A673 (cell line): ENCODE data around the gene NPPA. TPM values are rescaled to one million over a fixed set of nuclear protein-coding genes. Genes with fewer than 3 reads are reported as not detected.

Experiments used
- BruUV-seq: library from RNA; stranded (reverse); fragments of 400-500 nt; replicated peaks from 2 replicates; lab custom pipeline; 2021; lab: Mats Ljungman, UMichigan
- CTCF ChIA-PET: fragments of 300-600 bp; sonication (Branson Sonifier 250); formaldehyde crosslinking; loops from one replicate; lab custom pipeline; 2022; ENCODE audit warnings: antibody characterized with exemption; lab: Charles Lee
- POLR2A ChIA-PET: fragments of 300-600 bp; sonication (Branson Sonifier 250); formaldehyde crosslinking; loops from one replicate; lab custom pipeline; 2022; ENCODE audit warnings: antibody characterized with exemption; ENCODE audit not compliant: low non-redundant PET; lab: Charles Lee
- DNase-seq: peaks from one replicate; pipeline ENCODE4 v3.0.0-alpha.2; 2015; ENCODE audit warnings: low spot score
- H3K27ac ChIP-seq: fragments of 200-600 bp; sonication (generic); 2 replicates; pipeline ENCODE4 v1.5.1; 2016; ENCODE audit warnings: mixed run types, low read depth, mild to moderate bottlenecking, mixed read lengths, antibody characterized with exemption, low read length; ENCODE audit not compliant: poor library complexity, severe bottlenecking
- H3K27me3 ChIP-seq: fragments of 200-600 bp; sonication (generic); replicated peaks from 2 replicates; pipeline ENCODE4 v1.6.1; 2017; ENCODE audit warnings: mixed run types, low read depth, mild to moderate bottlenecking, mixed read lengths, antibody characterized with exemption, low read length; ENCODE audit not compliant: insufficient read depth, poor library complexity
- H3K36me3 ChIP-seq: fragments of 200-600 bp; sonication (generic); 2 replicates; pipeline ENCODE4 v1.6.1; 2016; ENCODE audit warnings: mixed run types, mild to moderate bottlenecking, mixed read lengths, antibody characterized with exemption, low read length; ENCODE audit not compliant: insufficient read depth, poor library complexity, severe bottlenecking
- H3K4me1 ChIP-seq: fragments of 200-600 bp; sonication (generic); 2 replicates; pipeline ENCODE4 v1.6.1; 2017; ENCODE audit warnings: mixed run types, mild to moderate bottlenecking, mixed read lengths, antibody characterized with exemption, low read length; ENCODE audit not compliant: insufficient read depth, poor library complexity, severe bottlenecking
- H3K4me3 ChIP-seq: fragments of 200-600 bp; sonication (generic); 2 replicates; pipeline ENCODE4 v1.5.1; 2016; ENCODE audit warnings: low read depth, mixed run types, mild to moderate bottlenecking, mixed read lengths, low read length; ENCODE audit not compliant: poor library complexity, severe bottlenecking
- H3K9me3 ChIP-seq: fragments of 200-600 bp; sonication (generic); 2 replicates; pipeline ENCODE4 v1.6.1; 2016; ENCODE audit warnings: mixed run types, low read depth, mild to moderate bottlenecking, mixed read lengths, antibody characterized with exemption, low read length; ENCODE audit not compliant: poor library complexity, severe bottlenecking
- CTCF ChIP-seq: fragments of 300-800, 200-600 bp; sonication (generic); conservative IDR thresholded peaks from 2 replicates; pipeline ENCODE4 v1.5.1; 2017; ENCODE audit warnings: low read depth, mild to moderate bottlenecking, antibody characterized with exemption, low read length, moderate library complexity, mixed read lengths
- EZH2 ChIP-seq: fragments of 200-600 bp; sonication (generic); IDR thresholded peaks from 2 replicates; pipeline ENCODE4 v1.6.1; 2017; ENCODE audit warnings: borderline replicate concordance, low read depth, mild to moderate bottlenecking, mixed read lengths, antibody characterized with exemption, low read length; ENCODE audit not compliant: poor library complexity, severe bottlenecking
- intact Hi-C: fragments of 100-400 bp; cut with micrococcal nuclease; formaldehyde crosslinking; loops from one replicate; pipeline ENCODE4 v1.10.0; 2022; ENCODE audit not compliant: unreplicated experiment
- total RNA-seq: library from RNA; stranded (reverse); gene quantifications from 2 replicates; pipeline ENCODE4 v1.2.3, GENCODE V29; 2021

Gene NPPA
- total RNA-seq, 1 experiment from 2014 or later: not detected

- ChIA-PET CTCF (no interaction called here), POLR2A (no interaction called here)
- Histone ChIP-seq H3K36me3 (no peaks in the 10 kb centered on the region), H3K4me1 (no peaks in the 10 kb centered on the region), H3K27ac (no peak overlapping the region), H3K4me3 (no peak overlapping the region), H3K9me3 (no peaks in the 10 kb centered on the region), H3K27me3 (peaks cover 51% of the 10 kb centered on the region)
- TF ChIP-seq CTCF: no peak
- no peak for TF ChIP-seq EZH2
- BruUV-seq: no TSS peak
- intact Hi-C loops: no loop called here
- no peak for DNase-seq
Observed at GRCh38 chr1:11878081-11878890, 30.7 kb upstream of the NPPA start.

GRCh38 chr1:11877074-11877473 lies 29.5 kb upstream of the NPPA start:
- no peak overlapping the region for H3K4me3 ChIP-seq
- no peaks in the 10 kb centered on the region for H3K4me1 ChIP-seq
- TF ChIP-seq CTCF: no peak
- no peak for TF ChIP-seq EZH2
- no TSS peak for BruUV-seq
- H3K27me3 ChIP-seq: peaks cover 61% of the 10 kb centered on the region
- DNase-seq: no peak
- ChIA-PET POLR2A (interaction anchor here (0.6 kb wide), 1 partner anchor 738 kb away, joined by 4 read pairs; no protein-coding TSS in a partner anchor), CTCF (no interaction called here)
- H3K36me3 ChIP-seq: no peaks in the 10 kb centered on the region
- H3K9me3 ChIP-seq: no peaks in the 10 kb centered on the region
- no peak overlapping the region for H3K27ac ChIP-seq
- intact Hi-C loops: no loop called here

- ChIA-PET CTCF (no interaction called here), POLR2A (no interaction called here)
- TF ChIP-seq CTCF (no peak), EZH2 (no peak)
- intact Hi-C loops: no loop called here
- Histone ChIP-seq H3K27ac (no peak overlapping the region), H3K36me3 (no peaks in the 10 kb centered on the region), H3K4me1 (no peaks in the 10 kb centered on the region), H3K27me3 (peaks cover 72% of the 10 kb centered on the region), H3K9me3 (no peaks in the 10 kb centered on the region), H3K4me3 (no peak overlapping the region)
- no peak for DNase-seq
- BruUV-seq: no TSS peak
Observed at GRCh38 chr1:11875094-11875493, 27.5 kb upstream of the NPPA start.
